Measurements from ENCODE around the gene GPR15LG.
"Not testable (repeated sequence)": the region's sequence is repeated elsewhere in the genome, so short reads cannot be mapped to it uniquely, and the experiment has no call there.

The GPR15LG gene

DNA sequence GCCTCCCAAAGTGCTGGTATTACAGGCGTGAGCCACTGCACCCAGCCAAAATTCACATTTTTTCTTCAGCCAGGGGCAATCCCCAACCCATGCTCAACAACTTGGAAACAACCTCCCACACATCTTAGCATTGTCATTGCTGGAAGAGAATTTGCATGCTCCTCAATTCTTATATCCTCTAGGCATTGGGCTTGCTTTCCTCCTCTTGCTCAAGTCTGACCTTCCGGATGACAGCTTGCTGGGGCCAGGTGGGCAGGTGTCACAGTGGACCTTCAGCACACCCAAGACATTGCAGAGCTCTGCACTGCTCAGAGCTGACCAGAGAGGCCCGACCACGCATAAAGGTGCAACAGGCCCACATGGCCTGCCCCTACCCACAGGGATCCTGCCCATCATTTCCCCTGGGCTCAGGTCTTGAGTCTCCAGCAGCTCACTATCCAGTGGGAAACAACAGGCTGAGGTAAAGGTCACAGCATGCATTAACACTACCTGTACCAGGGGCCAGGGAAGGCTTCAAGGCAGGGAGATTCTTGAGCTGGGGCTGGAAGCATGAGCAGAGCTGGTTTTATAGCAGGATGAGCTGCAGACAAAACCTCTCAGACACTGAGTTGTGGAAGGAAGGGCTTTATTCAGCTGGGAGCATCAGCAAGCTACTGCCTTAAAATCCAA is 6.8 kb upstream of the GPR15LG start:
- Histone ChIP-seq H3K79me2 (ENCODE audit: insufficient read depth, low read length) (no peaks in the 10 kb centered on the region), H4K20me1 (ENCODE audit: insufficient read depth, low read length) (no peaks in the 10 kb centered on the region), H3K27ac (ENCODE audit: low read depth, low read length, poor library complexity, severe bottlenecking) (no peak overlapping the region), H3K9me2 (ENCODE audit: low read depth, low read length) (no peaks in the 10 kb centered on the region), H3K9me3 (ENCODE audit: low read length) (no peaks in the 10 kb centered on the region), H3K4me1 (ENCODE audit: insufficient read depth, low read length, severe bottlenecking) (peaks cover 28% of the 10 kb centered on the region), H3K27me3 (ENCODE audit: insufficient read depth, low read length) (no peaks in the 10 kb centered on the region), H3F3A (ENCODE audit: insufficient read depth, low read length) (no peaks in the 10 kb centered on the region), H3K4me2 (ENCODE audit: low read length) (no peak overlapping the region), H2AFZ (ENCODE audit: low read length) (no peak overlapping the region), H3K4me3 (ENCODE audit: low read depth, low read length, poor library complexity, severe bottlenecking) (no peak overlapping the region), H3K36me3 (ENCODE audit: insufficient read depth, low read length) (peaks cover 6% of the 10 kb centered on the region; the same call in 1 of the 2 replicates), H3K9ac (ENCODE audit: low read length) (no peak overlapping the region)
- TF ChIP-seq, protein P1, sequence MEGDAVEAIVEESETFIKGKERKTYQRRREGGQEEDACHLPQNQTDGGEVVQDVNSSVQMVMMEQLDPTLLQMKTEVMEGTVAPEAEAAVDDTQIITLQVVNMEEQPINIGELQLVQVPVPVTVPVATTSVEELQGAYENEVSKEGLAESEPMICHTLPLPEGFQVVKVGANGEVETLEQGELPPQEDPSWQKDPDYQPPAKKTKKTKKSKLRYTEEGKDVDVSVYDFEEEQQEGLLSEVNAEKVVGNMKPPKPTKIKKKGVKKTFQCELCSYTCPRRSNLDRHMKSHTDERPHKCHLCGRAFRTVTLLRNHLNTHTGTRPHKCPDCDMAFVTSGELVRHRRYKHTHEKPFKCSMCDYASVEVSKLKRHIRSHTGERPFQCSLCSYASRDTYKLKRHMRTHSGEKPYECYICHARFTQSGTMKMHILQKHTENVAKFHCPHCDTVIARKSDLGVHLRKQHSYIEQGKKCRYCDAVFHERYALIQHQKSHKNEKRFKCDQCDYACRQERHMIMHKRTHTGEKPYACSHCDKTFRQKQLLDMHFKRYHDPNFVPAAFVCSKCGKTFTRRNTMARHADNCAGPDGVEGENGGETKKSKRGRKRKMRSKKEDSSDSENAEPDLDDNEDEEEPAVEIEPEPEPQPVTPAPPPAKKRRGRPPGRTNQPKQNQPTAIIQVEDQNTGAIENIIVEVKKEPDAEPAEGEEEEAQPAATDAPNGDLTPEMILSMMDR (IDR thresholded peaks at IDR 0.05; ENCODE audit: low read length), result no peak
- TF ChIP-seq EZH2 (IDR thresholded peaks at IDR 0.05; ENCODE audit: borderline replicate concordance, low read length), result no peak

DNA sequence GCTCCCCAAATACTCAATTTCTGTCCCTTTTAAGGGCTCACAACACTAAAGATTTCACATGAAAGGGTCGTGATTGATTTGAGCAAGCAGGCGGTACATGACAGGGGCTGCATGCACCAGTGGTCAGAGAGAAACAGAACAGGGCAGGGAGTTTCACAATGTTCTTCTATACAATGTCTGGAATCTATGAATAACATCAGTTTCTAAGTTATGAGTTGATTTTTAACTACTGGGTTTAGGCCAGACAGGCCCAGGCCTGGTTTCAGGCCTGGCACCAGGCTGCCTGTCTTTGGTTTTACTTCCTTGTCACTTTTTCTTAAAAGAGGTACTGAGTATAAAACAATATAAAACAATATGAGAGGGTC is 6.3 kb upstream of the GPR15LG start:
- H3K4me2 ChIP-seq (ENCODE audit: low read length); H4K20me1 ChIP-seq (ENCODE audit: insufficient read depth, low read length); H3K79me2 ChIP-seq (ENCODE audit: insufficient read depth, low read length); H3K9me3 ChIP-seq (ENCODE audit: low read length); H3K9ac ChIP-seq (ENCODE audit: low read length); H3K4me3 ChIP-seq (ENCODE audit: low read depth, low read length, poor library complexity, severe bottlenecking); H3K9me2 ChIP-seq (ENCODE audit: low read depth, low read length); H2AFZ ChIP-seq (ENCODE audit: low read length); H3K36me3 ChIP-seq (ENCODE audit: insufficient read depth, low read length); H3K27ac ChIP-seq (ENCODE audit: low read depth, low read length, poor library complexity, severe bottlenecking); H3K27me3 ChIP-seq (ENCODE audit: insufficient read depth, low read length); H3F3A ChIP-seq (ENCODE audit: insufficient read depth, low read length): not testable (repeated sequence)
- H3K4me1 ChIP-seq (ENCODE audit: insufficient read depth, low read length, severe bottlenecking), result peaks cover 33% of the 10 kb centered on the region

DNA sequence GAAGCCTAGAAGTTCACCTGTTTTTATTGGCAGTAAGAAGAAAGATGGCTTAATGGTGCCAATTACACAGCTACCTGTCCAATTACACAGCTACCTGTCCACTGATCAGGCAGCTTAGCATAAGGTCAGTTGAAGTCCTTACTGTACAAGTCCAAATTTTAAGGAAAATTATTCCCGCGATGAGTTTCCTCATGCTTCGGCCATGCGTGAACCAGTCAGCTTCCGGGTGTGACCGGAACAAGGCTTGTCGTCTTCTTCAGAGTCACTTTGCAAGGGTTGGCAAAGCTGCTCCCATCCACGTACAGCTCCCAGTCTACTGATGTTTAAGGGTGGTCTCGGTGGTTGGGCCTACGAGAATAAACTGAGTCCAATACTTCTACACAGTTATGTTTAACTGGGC is 5.2 kb upstream of the GPR15LG start:
- H3F3A ChIP-seq (ENCODE audit: insufficient read depth, low read length); H2AFZ ChIP-seq (ENCODE audit: low read length); H3K4me2 ChIP-seq (ENCODE audit: low read length); H3K27ac ChIP-seq (ENCODE audit: low read depth, low read length, poor library complexity, severe bottlenecking); H3K79me2 ChIP-seq (ENCODE audit: insufficient read depth, low read length); H3K9ac ChIP-seq (ENCODE audit: low read length); H3K36me3 ChIP-seq (ENCODE audit: insufficient read depth, low read length); H3K4me3 ChIP-seq (ENCODE audit: low read depth, low read length, poor library complexity, severe bottlenecking); H3K9me2 ChIP-seq (ENCODE audit: low read depth, low read length); H4K20me1 ChIP-seq (ENCODE audit: insufficient read depth, low read length); H3K9me3 ChIP-seq (ENCODE audit: low read length); H3K27me3 ChIP-seq (ENCODE audit: insufficient read depth, low read length): not testable (repeated sequence)
- H3K4me1 ChIP-seq (ENCODE audit: insufficient read depth, low read length, severe bottlenecking), result peaks cover 42% of the 10 kb centered on the region

DNA sequence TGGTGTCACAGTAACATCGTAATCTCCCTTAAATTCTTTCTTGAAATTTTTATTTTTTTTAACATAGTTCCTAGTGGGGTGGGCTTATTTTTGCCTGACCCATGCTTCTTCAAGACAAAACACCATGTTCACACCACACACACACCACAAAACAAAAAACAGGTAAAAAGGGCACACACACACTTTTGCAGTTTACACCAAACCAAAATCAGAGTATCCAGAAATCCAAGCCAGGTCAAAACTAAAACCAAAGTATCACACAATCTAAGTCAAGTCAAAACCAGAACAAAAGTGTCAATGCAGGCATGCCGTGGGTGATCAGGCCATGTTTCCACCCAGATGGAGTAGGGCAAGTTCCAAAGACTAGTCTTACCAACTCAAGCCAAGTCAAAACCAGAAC is 2.4 kb upstream of the GPR15LG start:
- H3K9me2 ChIP-seq (ENCODE audit: low read depth, low read length); H3K79me2 ChIP-seq (ENCODE audit: insufficient read depth, low read length); H3K4me3 ChIP-seq (ENCODE audit: low read depth, low read length, poor library complexity, severe bottlenecking); H3F3A ChIP-seq (ENCODE audit: insufficient read depth, low read length); H3K9me3 ChIP-seq (ENCODE audit: low read length); H3K9ac ChIP-seq (ENCODE audit: low read length); H2AFZ ChIP-seq (ENCODE audit: low read length); H3K27me3 ChIP-seq (ENCODE audit: insufficient read depth, low read length); H3K36me3 ChIP-seq (ENCODE audit: insufficient read depth, low read length); H3K4me2 ChIP-seq (ENCODE audit: low read length); H4K20me1 ChIP-seq (ENCODE audit: insufficient read depth, low read length): not testable (repeated sequence)
- peak overlapping the region; percentile 77 for H3K27ac ChIP-seq (ENCODE audit: low read depth, low read length, poor library complexity, severe bottlenecking)
- peaks cover 26% of the 10 kb centered on the region for H3K4me1 ChIP-seq (ENCODE audit: insufficient read depth, low read length, severe bottlenecking)

DNA sequence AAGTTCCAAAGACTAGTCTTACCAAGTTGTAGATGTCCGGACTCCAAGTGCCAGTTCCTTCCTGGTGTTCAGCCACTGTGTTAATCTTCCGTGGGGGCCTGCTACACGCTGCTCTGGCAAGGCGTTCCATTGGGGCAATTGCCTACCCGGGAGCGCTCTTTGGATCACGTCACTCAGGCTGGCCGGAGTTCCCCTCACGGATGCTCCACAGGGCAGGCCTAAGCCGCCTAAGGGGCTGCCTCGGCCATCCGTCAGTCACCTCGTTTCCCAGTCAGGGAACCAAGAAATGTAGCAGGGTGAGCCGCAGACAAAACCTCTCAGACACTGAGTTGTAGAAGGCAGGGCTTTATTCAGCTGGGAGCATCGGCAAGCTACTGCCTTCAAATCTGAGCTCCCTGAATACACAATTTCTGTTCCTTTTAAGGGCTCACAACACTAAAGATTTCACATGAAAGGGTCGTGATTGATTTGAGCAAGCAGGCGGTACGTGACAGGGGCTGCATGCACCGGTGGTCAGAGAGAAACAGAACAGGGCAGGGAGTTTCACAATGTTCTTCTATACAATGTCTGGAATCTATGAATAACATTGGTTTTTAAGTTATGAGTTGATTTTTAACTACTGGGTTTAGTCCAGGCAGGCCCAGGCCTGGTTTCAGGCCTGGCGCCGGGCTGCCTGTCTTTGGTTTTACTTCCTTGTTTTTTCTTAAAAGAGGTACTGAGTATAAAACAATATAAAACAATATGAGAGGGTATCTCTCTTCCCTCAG is 1.7 kb upstream of the GPR15LG start:
- H3K4me3 ChIP-seq (ENCODE audit: low read depth, low read length, poor library complexity, severe bottlenecking); H3K79me2 ChIP-seq (ENCODE audit: insufficient read depth, low read length); H3K27me3 ChIP-seq (ENCODE audit: insufficient read depth, low read length); H3K36me3 ChIP-seq (ENCODE audit: insufficient read depth, low read length); H4K20me1 ChIP-seq (ENCODE audit: insufficient read depth, low read length); H3F3A ChIP-seq (ENCODE audit: insufficient read depth, low read length); H3K9me2 ChIP-seq (ENCODE audit: low read depth, low read length); H3K9me3 ChIP-seq (ENCODE audit: low read length): not testable (repeated sequence)
- Histone ChIP-seq H3K4me1 (ENCODE audit: insufficient read depth, low read length, severe bottlenecking) (peaks cover 26% of the 10 kb centered on the region), H3K4me2 (ENCODE audit: low read length) (peak overlapping the region; percentile 9; the same call in 1 of the 2 replicates), H3K9ac (ENCODE audit: low read length) (peak overlapping the region; percentile 41; the same call in 1 of the 2 replicates), H2AFZ (ENCODE audit: low read length) (peak overlapping the region; percentile 81), H3K27ac (ENCODE audit: low read depth, low read length, poor library complexity, severe bottlenecking) (peak overlapping the region; percentile 77)
